ENCODE results near the gene SLC25A12. TPM values are rescaled to one million over a fixed set of nuclear protein-coding genes. Genes with fewer than 3 reads are reported as not detected.

SLC25A12 gene
- total RNA-seq, 5 donors from 2014 or later (not counting 1 experiment from before 2014, with no cell fraction given), result 11.7 to 19.0 (median 13.3) TPM

GRCh38 chr2:171792886-171793580, 101.0 kb downstream of the SLC25A12 start:
- Mint-ChIP-seq H3K4me1 (peaks cover 4 to 10% (median 8%) of the 10 kb centered on the region in 3 donors), H3K4me3 (no peak overlapping the region), H3K9me3 (no peaks in the 10 kb centered on the region), H3K27ac (no peak overlapping the region), H3K27me3 (no peaks in the 10 kb centered on the region), H3K36me3 (peaks cover 42% of the 10 kb centered on the region)
- H3K27me3 ChIP-seq (replicated peaks in 1 of 2; ENCODE audit: control insufficient read depth in 2 of 2, extremely low read depth in 1 of 2, insufficient read depth in 2 of 2, low read length in 1 of 2), result no peaks in the 10 kb centered on the region
- no peak overlapping the region for H3K27ac ChIP-seq (ENCODE audit: low read length)
- H3K4me1 ChIP-seq (ENCODE audit: control insufficient read depth in 1 of 2, extremely low read depth in 1 of 2, insufficient read depth in 2 of 2, low read length in 2 of 2), result peaks cover 0 to 5% of the 10 kb centered on the region in 2 experiments
- H3K9me3 ChIP-seq, result no peaks in the 10 kb centered on the region
- H3K4me3 ChIP-seq (ENCODE audit: control insufficient read depth in 1 of 2, extremely low read depth in 1 of 2, low read length in 1 of 2), result no peak overlapping the region
- no peak for DNase-seq
- 100% methylated on average over 2 of the region's 4 CpGs for WGBS (ENCODE audit: insufficient coverage)
- POLR2A ChIA-PET, result interaction anchor here in 1 of 2 donors (0.7 kb wide), 1 partner anchor 648 kb away, joined by 5 read pairs; no protein-coding TSS in a partner anchor
- peaks cover 4 to 32% of the 10 kb centered on the region in 2 donors for H3K36me3 ChIP-seq (ENCODE audit: control insufficient read depth in 2 of 2, extremely low read depth in 1 of 2, insufficient read depth in 1 of 2, low read length in 1 of 2)
- no peak for ATAC-seq (replicated peaks in 1 of 4)
- CTCF ChIA-PET, result no interaction called here

- no peak overlapping the region for H3K27ac ChIP-seq (ENCODE audit: low read length)
- H3K27me3 Mint-ChIP-seq, result no peaks in the 10 kb centered on the region
- no peaks in the 10 kb centered on the region for H3K9me3 Mint-ChIP-seq
- no peak overlapping the region for H3K27ac Mint-ChIP-seq
- H3K4me3 ChIP-seq (ENCODE audit: control insufficient read depth in 1 of 2, extremely low read depth in 1 of 2, low read length in 1 of 2), result no peak overlapping the region
- peaks cover 4 to 10% (median 8%) of the 10 kb centered on the region in 3 donors for H3K4me1 Mint-ChIP-seq
- peaks cover 45% of the 10 kb centered on the region for H3K36me3 Mint-ChIP-seq
- 100% methylated on average over 1 of the region's 3 CpGs for WGBS (ENCODE audit: insufficient coverage)
- ChIA-PET POLR2A (no interaction called here), CTCF (interaction anchor here in 1 of 2 donors (0.7 kb wide), 1 partner anchor 1789 kb away, joined by 3 read pairs; no protein-coding TSS in a partner anchor)
- H3K4me1 ChIP-seq (ENCODE audit: control insufficient read depth in 1 of 2, extremely low read depth in 1 of 2, insufficient read depth in 2 of 2, low read length in 2 of 2), result peaks cover 0 to 5% of the 10 kb centered on the region in 2 experiments
- H3K27me3 ChIP-seq (replicated peaks in 1 of 2; ENCODE audit: control insufficient read depth in 2 of 2, extremely low read depth in 1 of 2, insufficient read depth in 2 of 2, low read length in 1 of 2), result no peaks in the 10 kb centered on the region
- H3K9me3 ChIP-seq, result no peaks in the 10 kb centered on the region
- peaks cover 4 to 41% of the 10 kb centered on the region in 2 donors for H3K36me3 ChIP-seq (ENCODE audit: control insufficient read depth in 2 of 2, extremely low read depth in 1 of 2, insufficient read depth in 1 of 2, low read length in 1 of 2)
- no peak for DNase-seq
- H3K4me3 Mint-ChIP-seq, result no peak overlapping the region
- no peak for ATAC-seq (replicated peaks in 1 of 4)
Observed at GRCh38 chr2:171792157-171792556, 101.9 kb downstream of the SLC25A12 start.

- Mint-ChIP-seq H3K36me3 (peaks cover 53% of the 10 kb centered on the region), H3K27ac (no peak overlapping the region), H3K4me1 (peaks cover 4 to 10% (median 8%) of the 10 kb centered on the region in 3 donors), H3K4me3 (no peak overlapping the region), H3K27me3 (no peaks in the 10 kb centered on the region), H3K9me3 (no peaks in the 10 kb centered on the region)
- Histone ChIP-seq H3K4me3 (ENCODE audit: control insufficient read depth in 1 of 2, extremely low read depth in 1 of 2, low read length in 1 of 2) (no peak overlapping the region), H3K27ac (ENCODE audit: low read length) (no peak overlapping the region), H3K36me3 (ENCODE audit: control insufficient read depth in 2 of 2, extremely low read depth in 1 of 2, insufficient read depth in 1 of 2, low read length in 1 of 2) (peaks cover 4 to 47% of the 10 kb centered on the region in 2 donors), H3K9me3 (no peaks in the 10 kb centered on the region), H3K27me3 (replicated peaks in 1 of 2; ENCODE audit: control insufficient read depth in 2 of 2, extremely low read depth in 1 of 2, insufficient read depth in 2 of 2, low read length in 1 of 2) (no peaks in the 10 kb centered on the region), H3K4me1 (ENCODE audit: control insufficient read depth in 1 of 2, extremely low read depth in 1 of 2, insufficient read depth in 2 of 2, low read length in 2 of 2) (peaks cover 0 to 5% of the 10 kb centered on the region in 2 experiments)
- ATAC-seq (replicated peaks in 1 of 4) (no peak), DNase-seq (no peak)
- 100% methylated on average over 3 of the region's 4 CpGs for WGBS (ENCODE audit: insufficient coverage)
- CTCF ChIA-PET, result interaction anchor here (0.6 to 0.7 kb wide), 2 partner anchors 92 to 1788 kb away, joined by 3 to 6 read pairs; no protein-coding TSS in a partner anchor
- POLR2A ChIA-PET, result no interaction called here
Observed at GRCh38 chr2:171791361-171791760, 102.7 kb downstream of the SLC25A12 start.

GRCh38 chr2:171789956-171790355, 104.1 kb downstream of the SLC25A12 start:
- 91% methylated on average over 3 of the region's 6 CpGs for WGBS (ENCODE audit: insufficient coverage)
- DNase-seq (no peak), ATAC-seq (replicated peaks in 1 of 4) (no peak)
- Mint-ChIP-seq H3K27ac (peak overlapping the region in 1 of 2 donors; percentile 34), H3K4me3 (no peak overlapping the region), H3K27me3 (no peaks in the 10 kb centered on the region), H3K36me3 (peaks cover 61% of the 10 kb centered on the region), H3K9me3 (no peaks in the 10 kb centered on the region), H3K4me1 (peaks cover under 1 to 5% (median 3%) of the 10 kb centered on the region in 3 donors)
- POLR2A ChIA-PET, result interaction anchor here in 1 of 2 donors (0.5 to 0.6 kb wide), 2 partner anchors 131 to 946 kb away, joined by 5 to 9 read pairs; no protein-coding TSS in a partner anchor
- Histone ChIP-seq H3K4me3 (ENCODE audit: control insufficient read depth in 1 of 2, extremely low read depth in 1 of 2, low read length in 1 of 2) (no peak overlapping the region), H3K27ac (ENCODE audit: low read length) (no peak overlapping the region), H3K4me1 (ENCODE audit: control insufficient read depth in 1 of 2, extremely low read depth in 1 of 2, insufficient read depth in 2 of 2, low read length in 2 of 2) (peaks cover 0 to 4% of the 10 kb centered on the region in 2 experiments), H3K27me3 (replicated peaks in 1 of 2; ENCODE audit: control insufficient read depth in 2 of 2, extremely low read depth in 1 of 2, insufficient read depth in 2 of 2, low read length in 1 of 2) (no peaks in the 10 kb centered on the region), H3K36me3 (ENCODE audit: control insufficient read depth in 2 of 2, extremely low read depth in 1 of 2, insufficient read depth in 1 of 2, low read length in 1 of 2) (peaks cover 4 to 58% of the 10 kb centered on the region in 2 donors), H3K9me3 (no peaks in the 10 kb centered on the region)
- CTCF ChIA-PET, result no interaction called here

GRCh38 chr2:171788316-171788993, 105.6 kb downstream of the SLC25A12 start:
- no peaks in the 10 kb centered on the region for H3K27me3 ChIP-seq (replicated peaks in 1 of 2; ENCODE audit: control insufficient read depth in 2 of 2, extremely low read depth in 1 of 2, insufficient read depth in 2 of 2, low read length in 1 of 2)
- peaks cover 67% of the 10 kb centered on the region for H3K36me3 Mint-ChIP-seq
- DNase-seq, result no peak
- H3K27ac ChIP-seq (ENCODE audit: low read length), result no peak overlapping the region
- H3K4me3 Mint-ChIP-seq, result no peak overlapping the region
- ATAC-seq (replicated peaks in 1 of 4), result no peak
- no peaks in the 10 kb centered on the region for H3K4me1 ChIP-seq (ENCODE audit: control insufficient read depth in 1 of 2, extremely low read depth in 1 of 2, insufficient read depth in 2 of 2, low read length in 2 of 2)
- H3K4me1 Mint-ChIP-seq, result no peaks in the 10 kb centered on the region
- H3K36me3 ChIP-seq (ENCODE audit: control insufficient read depth in 2 of 2, extremely low read depth in 1 of 2, insufficient read depth in 1 of 2, low read length in 1 of 2), result peaks cover 4 to 66% of the 10 kb centered on the region in 2 donors
- no peaks in the 10 kb centered on the region for H3K9me3 Mint-ChIP-seq
- ChIA-PET CTCF (no interaction called here), POLR2A (no interaction called here)
- no peak overlapping the region for H3K4me3 ChIP-seq (ENCODE audit: control insufficient read depth in 1 of 2, extremely low read depth in 1 of 2, low read length in 1 of 2)
- H3K9me3 ChIP-seq, result no peaks in the 10 kb centered on the region
- H3K27me3 Mint-ChIP-seq, result no peaks in the 10 kb centered on the region
- H3K27ac Mint-ChIP-seq, result no peak overlapping the region
- WGBS (ENCODE audit: insufficient coverage), result no CpG with 5 or more reads among the region's 7 CpGs

- Histone ChIP-seq H3K4me1 (ENCODE audit: control insufficient read depth in 1 of 2, extremely low read depth in 1 of 2, insufficient read depth in 2 of 2, low read length in 2 of 2) (no peaks in the 10 kb centered on the region), H3K27ac (ENCODE audit: low read length) (no peak overlapping the region), H3K36me3 (ENCODE audit: control insufficient read depth in 2 of 2, extremely low read depth in 1 of 2, insufficient read depth in 1 of 2, low read length in 1 of 2) (peaks cover 4 to 62% of the 10 kb centered on the region in 2 donors), H3K27me3 (replicated peaks in 1 of 2; ENCODE audit: control insufficient read depth in 2 of 2, extremely low read depth in 1 of 2, insufficient read depth in 2 of 2, low read length in 1 of 2) (no peaks in the 10 kb centered on the region), H3K4me3 (ENCODE audit: control insufficient read depth in 1 of 2, extremely low read depth in 1 of 2, low read length in 1 of 2) (no peak overlapping the region), H3K9me3 (no peaks in the 10 kb centered on the region)
- Mint-ChIP-seq H3K4me3 (no peak overlapping the region), H3K27ac (no peak overlapping the region), H3K9me3 (no peaks in the 10 kb centered on the region), H3K4me1 (no peaks in the 10 kb centered on the region), H3K36me3 (peaks cover 69% of the 10 kb centered on the region), H3K27me3 (no peaks in the 10 kb centered on the region)
- POLR2A ChIA-PET, result no interaction called here
- CTCF ChIA-PET, result interaction anchor here in 1 of 2 donors (0.9 kb wide), 1 partner anchor 84 kb away, joined by 3 read pairs; no protein-coding TSS in a partner anchor
- DNase-seq (no peak), ATAC-seq (replicated peaks in 1 of 4) (no peak)
- WGBS (ENCODE audit: insufficient coverage), result 96% methylated on average over 5 of the region's 11 CpGs
Observed at GRCh38 chr2:171787333-171788072, 106.5 kb downstream of the SLC25A12 start.

All from T-cell (primary cell).